NCI-H345 (cell line): ENCODE data around the gene ARHGEF16.

Experiments
- DNase-seq: peaks from one replicate; lab custom pipeline; 2025; lab: John Stamatoyannopoulos, UW

Gene ARHGEF16

DNA sequence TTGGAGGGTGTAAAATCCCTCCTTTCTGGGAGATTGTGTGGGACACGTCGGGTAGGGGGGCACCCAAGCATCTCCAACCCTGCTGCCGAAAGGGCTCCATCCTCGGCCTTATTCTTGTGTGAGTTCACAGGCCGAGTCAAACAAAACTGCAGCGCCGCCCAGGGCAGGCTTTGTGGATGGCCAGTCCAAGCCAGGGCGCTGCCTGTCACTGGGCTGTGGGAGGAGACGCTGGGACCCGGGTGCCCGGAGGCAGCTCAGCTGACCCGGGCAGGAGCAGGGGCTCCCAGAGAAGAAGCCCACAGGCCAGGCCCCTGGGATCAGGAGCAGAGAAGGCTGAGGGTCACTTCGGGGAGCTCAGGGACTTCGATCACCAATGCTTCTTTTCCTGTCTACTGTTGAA lies 31.8 kb upstream of the ARHGEF16 start:
- DNase-seq = no peak

DNA sequence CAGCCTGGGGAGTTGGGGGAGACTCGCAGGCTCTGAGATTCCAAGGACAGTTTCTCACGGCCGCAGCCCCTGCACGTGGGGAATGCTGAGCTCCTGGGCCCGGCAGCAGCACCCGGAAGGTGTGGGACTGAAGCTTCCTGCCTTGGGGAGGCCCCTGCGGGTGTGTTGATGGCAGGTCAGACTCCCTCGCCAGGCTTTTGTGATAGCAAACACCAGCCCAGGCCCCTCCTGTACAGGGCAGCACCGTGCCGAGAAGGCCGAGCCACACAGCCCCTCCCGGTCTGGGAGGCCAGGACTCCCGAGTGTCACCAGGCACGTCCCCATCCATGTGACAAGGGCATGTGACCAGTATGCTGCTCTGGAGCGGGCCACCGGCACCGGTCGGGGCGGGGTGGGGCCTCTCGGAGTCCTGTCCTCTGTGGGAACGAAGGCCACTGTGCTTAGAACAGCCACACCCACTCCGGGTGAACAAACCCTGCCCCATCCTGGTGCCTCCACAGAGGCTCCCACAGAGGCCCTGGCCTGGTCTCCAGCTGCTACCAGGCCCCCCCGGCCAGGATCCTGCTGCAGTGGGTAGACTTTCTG lies 31.1 kb upstream of the ARHGEF16 start:
- no peak for DNase-seq

DNA sequence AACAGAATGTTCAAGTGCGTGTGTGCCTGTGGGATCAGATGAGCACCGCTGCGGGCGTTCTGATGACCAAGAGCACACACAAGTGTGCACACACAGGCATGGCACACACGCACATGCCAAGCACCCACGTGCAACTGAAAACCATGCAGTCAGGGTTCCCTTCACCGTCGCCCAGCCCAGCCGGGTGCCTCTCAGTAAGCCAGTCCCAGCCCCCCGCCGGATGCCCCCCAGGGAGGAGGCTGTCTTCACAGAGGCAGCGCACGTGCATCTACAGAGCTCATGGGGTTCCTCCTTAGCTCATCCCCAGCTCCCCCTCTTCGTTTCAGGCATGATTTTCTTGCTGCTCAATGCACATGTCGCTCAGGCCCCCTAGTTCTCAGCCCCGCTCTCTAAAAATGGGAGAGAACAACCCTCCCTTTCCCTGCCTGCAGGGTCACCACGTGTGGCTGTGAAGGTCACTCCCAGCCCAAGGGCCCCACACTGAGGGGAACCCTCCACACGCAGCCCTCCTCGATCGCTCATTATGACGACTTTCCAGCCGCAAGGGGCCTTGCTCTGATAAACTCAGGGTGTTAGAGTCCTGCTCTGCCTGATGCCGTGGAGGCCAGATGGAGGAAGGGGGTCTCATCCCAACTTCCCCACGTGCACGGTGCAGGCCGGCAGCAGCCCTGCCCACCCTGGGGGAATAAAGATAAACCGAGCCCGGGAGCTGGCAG lies 30.4 kb upstream of the ARHGEF16 start:
- DNase-seq = no peak

DNA sequence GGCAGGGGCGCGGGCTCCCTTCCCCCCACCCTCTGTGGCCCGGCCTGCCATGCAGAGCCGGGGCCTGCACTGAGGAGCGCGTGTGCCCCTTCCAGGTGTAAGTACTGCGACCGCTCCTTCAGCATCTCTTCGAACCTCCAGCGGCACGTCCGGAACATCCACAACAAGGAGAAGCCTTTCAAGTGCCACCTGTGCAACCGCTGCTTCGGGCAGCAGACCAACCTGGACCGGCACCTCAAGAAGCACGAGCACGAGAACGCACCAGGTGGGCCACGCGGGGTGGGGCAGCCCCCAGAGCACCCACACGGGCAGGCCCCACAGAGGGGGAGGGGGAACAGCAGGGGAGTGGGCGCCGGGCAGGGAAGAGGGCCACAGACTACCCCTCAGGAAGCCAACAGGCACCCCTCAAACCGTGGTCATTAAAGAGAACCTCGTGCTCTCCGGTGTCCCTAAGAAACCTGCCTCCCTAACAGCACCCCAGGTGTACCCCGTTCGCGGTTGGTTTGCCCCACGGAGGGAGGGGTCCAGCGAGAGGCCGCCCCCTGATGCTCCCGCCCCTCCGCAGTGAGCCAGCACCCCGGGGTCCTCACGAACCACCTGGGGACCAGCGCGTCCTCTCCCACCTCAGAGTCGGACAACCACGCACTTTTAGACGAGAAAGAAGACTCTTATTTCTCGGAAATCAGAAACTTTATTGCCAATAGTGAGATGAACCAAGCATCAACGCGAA lies 28.8 kb upstream of the ARHGEF16 start:
- no peak for DNase-seq

DNA sequence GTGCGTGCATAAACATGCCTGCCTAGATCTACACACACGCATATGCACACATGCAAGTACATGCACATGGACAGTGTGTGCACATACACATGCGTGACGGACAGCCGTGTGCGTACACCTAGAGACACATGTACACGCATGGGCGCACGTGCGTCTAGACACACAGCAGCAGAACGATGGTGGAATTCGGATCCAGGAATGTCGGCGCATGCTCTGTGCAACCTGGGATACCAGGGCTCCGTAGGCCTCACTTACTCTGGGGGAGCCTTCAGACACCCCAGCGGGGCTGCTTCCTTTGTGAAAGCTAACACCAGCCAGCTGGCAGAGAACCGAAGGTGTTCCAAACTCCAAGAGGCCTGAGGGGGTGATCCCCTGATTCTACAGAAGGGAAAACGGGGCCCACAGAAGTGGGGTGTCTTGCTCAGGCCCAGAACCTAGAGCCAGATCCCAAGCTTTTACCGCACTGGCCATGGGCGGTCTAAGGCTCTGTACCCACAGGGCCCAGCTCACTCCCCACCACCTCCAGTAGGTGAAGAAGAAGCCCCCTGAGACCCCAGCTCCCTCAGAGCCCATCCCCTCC lies 27.4 kb upstream of the ARHGEF16 start:
- DNase-seq = no peak

DNA sequence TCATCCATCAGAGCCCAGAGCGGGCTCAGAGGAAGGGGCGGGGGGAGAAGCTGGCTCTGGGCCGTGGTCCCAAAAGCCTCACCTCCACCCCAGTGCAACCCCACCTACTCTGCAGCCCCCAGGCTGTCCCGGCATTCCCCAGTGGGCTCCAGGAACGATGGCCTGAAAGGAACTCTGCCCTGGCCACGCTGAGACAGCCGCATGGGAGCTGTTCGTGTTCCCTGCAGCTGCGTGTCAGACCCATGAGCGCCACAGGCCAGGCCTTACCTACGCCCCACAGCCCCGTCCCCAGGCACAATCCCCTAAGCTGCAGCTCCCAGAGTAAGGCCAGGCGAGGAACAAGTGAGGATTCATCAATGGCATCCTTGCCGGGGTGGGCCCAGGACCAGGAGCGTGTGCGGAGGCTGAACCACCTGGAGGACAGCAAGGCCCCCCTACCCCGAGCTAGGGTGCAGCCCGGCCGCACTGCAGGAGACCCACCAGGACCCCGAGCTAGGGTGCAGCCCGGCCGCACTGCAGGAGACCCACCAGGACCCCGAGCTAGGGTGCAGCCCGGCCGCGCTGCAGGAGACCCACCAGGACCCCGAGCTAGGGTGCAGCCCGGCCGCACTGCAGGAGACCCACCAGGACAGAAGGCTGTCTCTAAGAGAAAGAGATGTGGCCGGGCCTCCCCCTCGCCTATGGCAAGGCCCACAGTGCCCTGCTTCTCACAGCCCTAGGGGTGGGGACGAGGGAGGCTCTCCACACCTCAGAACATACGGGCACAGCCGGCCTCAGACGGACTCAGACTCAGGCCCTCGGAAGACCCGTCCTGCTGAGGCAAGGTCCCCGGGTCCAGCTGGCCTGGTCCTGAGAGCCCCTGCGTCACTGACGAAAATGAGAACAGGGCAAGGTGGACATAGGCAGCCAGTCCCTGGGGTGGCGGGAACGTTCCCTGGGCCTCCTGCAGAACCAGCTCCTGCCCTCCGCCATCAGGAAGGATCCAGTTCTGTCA lies 26.5 kb upstream of the ARHGEF16 start:
- no peak for DNase-seq

DNA sequence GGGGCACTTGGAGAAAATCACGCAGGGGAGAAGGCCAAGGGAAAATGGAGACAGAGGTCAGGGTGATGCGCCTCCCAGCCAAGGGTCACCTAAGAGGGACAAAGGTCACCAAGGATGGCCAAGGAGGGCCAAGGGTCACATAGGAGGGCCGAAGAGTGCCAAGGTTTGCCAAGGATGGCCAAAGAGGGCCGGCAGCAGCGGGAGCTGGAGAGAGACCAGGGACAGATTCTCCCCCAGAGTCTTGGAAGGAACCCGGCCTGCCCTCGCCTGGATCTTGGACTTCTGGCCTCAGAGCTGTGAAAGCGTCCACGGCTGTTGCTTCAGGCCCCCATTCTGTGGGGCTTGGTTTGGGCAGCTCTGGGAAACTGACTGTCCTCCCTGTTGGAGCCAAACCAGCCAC lies 25.6 kb upstream of the ARHGEF16 start:
- no peak for DNase-seq

DNA sequence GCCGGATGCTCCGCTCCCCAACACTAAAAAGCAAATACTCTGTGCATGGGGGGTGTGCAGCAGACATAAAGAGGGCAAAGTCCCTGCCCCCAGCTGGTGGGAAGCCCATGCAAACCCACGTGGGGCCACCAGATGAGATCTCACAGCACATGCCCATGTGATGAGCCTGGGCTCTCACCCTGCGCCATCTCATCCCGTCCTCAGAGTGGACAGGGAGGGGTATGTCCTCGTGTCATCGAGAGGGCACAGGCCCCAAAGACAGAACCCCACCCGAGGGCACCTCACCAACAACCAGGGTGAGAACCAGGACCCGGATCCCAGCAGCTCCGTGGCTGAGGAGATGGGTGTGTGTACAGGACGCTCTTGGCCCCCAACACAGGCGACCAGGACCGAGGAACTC lies 25.1 kb upstream of the ARHGEF16 start:
- DNase-seq = no peak

DNA sequence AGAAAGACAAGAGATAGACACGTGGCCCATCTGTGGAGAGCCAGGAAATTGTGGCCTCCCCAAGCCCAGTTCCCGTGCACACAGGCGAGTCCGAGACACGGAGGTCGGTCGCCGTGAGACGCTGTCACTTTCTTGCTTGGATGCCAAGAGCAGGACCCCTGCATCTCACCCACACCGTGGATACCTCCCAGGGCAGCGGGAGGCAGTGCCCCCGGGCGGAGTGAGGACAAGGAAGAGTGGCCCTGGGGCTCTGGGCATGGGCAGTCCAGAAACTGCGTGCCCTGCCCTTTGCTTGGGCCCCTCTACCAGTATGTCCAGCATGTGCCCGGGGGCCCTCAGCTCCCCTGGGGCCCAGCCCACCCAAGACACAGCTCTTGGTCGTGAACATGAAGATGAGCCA lies 24.7 kb upstream of the ARHGEF16 start:
- DNase-seq = no peak

DNA sequence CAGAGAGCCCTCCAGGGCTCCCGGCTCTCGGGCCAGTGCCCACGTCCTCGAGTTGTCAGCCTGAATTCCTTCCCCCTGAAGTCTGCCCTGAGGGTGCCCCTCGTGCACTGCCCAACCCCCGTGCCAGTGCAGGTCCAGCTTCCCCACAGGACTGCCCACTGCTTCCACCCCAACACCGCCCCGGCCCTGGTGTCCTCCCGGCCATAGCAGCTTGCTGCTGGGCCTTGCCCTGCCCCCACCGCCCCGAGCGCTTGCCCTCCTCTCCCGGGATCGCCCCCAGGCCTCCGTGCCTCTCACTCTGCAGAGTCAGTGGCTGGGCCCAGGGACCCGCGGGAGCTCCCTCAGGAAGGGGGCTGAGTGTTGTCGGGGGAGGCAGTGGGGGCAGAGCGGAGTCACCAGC lies 24.1 kb upstream of the ARHGEF16 start:
- no peak for DNase-seq

DNA sequence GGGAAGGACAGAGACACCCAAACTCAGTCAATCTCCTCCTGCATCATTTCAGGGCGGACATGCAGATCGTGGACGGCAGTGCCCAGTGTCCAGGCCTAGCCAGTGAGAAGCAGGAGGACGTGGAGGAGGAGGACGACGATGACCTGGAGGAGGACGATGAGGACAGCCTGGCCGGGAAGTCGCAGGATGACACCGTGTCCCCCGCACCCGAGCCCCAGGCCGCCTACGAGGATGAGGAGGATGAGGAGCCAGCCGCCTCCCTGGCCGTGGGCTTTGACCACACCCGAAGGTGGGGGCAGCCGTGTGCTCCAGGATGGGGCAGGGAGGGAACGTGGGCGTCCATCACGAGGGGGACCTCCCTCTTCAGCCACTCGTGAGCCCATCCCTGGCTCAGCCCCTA lies 23.6 kb upstream of the ARHGEF16 start:
- DNase-seq = no peak

DNA sequence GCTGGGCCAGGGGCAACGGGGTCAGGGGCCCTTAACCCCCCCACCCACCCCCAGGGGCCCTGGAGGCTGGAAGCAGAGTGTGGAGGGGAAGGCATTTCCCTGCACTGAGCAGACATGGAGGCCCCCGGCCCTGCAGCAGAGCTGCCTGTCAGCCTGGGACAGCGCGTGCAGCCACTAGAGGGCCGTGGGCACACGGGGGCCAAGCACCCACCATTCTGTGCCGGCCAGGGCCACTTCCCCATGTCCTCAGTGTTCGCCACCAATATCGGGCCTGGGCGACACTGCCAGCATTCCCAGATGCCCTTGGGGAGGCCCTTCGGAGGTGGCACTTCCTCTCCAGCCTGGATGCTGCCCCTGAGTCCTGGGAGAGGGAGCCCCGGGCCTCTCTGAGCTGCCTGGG lies 23.2 kb upstream of the ARHGEF16 start:
- DNase-seq = no peak

DNA sequence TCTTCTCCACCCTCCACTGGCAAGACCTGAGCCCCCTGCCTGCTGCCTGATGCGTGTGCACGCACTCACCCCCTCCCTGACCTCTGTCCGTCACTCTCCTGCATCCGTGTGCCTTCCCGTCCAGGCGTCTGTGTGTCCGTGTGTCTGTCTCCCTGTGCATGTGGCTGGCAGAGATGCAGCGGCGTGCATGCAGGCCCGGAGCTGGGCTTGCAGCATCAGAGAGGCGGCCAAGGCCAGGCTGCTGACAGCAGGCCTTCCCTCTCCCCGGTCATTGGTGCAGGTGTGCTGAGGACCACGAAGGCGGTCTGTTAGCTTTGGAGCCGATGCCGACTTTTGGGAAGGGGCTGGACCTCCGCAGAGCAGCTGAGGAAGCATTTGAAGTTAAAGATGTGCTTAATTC lies 22.8 kb upstream of the ARHGEF16 start:
- DNase-seq = no peak

DNA sequence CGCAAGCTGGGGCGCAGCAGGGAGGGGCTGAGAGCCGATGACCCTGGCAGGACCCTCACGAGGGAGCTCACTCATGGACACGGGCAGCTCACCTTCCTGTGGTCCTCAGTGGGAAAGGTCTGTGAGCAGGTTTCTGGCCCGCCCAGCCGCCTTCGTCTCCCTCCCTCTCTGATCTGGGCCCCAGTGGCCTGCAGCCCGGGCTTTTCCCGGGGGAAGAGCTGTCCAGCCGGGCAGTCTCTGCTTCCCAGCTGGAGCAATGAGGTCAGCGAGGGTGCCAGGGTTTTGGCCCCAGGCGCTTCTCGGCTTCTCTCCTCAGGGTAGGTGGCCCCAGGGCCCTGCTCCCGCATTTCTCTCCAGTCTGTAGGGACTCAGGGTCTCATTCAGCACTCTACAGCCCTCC lies 22.2 kb upstream of the ARHGEF16 start:
- DNase-seq = no peak

DNA sequence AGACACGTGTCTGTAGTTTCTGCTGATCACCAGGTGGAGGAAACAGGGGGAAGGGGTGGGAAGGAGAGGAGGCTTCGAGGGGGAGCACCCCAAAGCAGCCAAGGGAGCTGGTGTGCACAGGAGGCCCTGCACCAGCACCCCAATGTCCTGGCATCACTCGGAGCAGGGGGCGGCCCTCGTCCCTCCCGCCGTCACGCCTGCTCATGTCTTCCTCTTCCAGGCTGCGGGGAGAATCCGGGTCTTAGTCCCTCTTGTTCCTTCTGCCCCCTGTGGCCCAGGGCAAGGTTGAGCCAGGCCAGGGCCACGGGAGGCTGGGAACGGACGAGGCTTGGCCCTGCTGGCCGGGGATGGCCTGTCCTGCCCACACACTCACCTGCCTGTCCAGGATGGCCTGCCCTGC lies 21.4 kb upstream of the ARHGEF16 start:
- DNase-seq = no peak

DNA sequence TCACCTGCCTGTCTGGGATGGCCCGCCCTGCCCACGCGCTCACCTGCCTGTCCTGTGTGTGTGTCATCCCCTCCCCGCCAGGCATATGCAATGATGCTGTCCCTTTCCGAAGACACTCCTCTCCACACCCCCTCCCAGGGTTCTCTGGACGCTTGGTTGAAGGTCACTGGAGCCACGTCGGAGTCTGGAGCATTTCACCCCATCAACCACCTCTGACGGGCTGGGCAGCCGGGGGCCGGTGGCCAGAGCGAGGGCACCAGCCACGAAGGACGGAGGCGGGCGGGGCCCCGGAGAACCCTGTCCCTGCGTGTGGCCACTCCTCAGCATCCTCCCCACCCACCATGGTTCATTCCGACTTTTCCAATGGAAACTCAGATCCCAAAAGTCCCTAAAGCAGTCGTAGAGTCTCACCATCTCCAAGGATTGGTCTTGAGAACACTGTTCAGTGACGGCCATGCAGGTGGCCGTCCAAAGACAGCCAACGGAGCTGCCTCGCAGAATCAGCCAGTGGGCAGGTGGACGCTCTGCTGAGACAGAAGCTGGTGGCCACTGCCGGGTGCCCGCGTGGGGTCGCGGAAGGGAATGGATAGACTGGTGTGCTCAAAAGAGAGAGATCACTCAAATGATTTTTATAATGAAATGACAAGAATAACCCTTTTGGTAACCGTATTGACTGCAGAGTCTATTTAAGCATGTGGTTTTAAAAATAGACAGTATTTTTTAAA lies 20.7 kb upstream of the ARHGEF16 start:
- no peak for DNase-seq

DNA sequence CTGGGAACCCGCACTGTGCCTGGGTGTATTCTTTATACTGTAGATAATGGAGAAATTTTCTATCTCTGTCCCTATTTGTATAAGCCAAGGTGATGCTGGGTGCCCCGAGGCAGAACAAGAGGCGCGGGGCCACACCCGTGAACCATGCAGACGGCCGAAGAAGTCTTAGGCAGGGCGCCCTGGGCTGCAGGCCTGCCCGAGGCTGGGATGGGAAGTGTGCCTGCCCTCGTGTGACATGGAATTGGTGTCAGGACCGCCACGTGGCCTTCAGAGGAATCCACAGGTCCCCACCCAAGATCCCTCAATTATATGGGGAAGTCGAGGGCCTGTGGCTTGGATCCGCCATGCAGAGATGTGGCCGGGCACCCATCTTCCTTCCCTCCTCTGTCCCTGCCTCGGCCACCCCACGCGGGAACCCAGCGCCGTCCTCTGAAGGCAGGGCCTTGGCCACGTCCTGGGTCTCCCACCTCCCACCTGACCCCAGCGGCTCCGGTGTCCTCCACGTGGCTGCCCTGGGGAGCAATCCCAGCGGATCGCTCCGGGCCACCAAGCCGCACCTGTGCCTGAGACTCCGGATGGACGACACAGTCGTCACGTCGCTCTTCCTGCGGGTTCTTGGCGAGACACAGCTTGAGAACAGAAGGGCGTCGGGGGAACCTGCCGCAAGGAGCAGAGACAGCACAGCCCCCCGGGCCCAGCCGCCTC lies 19.9 kb upstream of the ARHGEF16 start:
- no peak for DNase-seq

DNA sequence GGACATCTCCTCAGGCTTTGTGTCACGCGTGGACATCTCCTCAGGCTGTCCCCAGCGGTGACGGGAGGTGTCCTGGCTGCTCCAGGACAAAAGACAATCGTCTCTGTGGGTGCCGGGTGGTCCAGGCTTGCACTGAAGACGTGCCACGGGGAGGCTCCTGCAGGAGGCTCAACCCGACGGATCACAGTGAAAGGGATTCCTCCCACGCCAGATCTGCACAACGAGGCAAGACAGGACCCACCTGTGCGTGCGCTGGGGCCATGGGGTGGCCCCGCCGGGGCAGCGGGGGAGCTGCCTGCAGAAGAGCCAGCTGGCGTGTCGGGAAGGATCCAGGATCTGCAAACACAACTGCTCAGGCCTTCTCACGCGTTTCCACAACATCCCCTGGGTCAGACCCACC lies 18.8 kb upstream of the ARHGEF16 start:
- DNase-seq = no peak

DNA sequence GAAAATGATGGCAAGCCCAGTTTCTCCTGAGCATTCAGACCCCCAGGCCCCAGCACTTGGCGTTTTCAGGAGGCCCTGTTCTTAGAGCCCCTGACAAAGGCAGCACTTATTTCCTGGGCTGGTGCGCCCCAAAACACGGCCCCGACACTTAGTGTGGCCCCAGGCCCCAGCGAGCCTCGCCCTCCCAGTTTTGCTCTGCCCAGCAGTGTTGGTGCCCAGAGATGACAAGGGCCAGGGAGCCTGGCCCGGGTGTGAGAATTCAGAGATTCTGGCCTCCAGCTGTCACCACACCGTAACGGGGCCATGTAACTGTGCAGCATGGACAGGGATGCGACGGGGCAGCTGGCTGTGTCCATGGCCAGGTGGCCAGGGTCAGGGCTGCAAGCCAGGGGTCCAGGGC lies 18.0 kb upstream of the ARHGEF16 start:
- DNase-seq = no peak

DNA sequence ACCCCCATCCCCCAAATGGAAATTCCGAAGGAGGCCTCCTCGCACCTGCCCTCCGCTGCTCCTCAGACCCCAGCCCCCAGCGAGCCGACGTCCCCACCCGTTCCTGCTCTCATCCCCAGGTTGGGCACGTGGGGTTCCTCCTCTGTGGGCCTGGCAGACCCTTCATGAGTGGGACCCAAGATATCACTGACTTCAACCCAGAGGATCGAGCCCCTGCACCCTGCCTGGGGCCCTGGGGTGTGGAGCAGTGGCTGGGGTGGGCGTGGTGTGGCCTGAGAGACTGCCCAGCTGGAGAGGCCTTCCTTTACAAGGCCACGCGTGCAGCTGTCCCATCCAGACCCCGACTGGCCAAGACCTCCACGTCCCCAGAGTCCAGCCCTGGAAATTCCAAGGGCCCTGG lies 17.6 kb upstream of the ARHGEF16 start:
- no peak for DNase-seq
